ENCODE measurements around the gene LETM1. TPM values are rescaled to one million over a fixed set of nuclear protein-coding genes. Genes with fewer than 3 reads are reported as not detected.
A peak's percentile ranks its signal among the peaks of the same experiment; 100 is the strongest.

The LETM1 gene
- total and polyA plus RNA-seq, 2 of the 13 experiments (the other 11 are each of a cell fraction or from before 2014, with no cell fraction given): 9.7 to 41.6 TPM

- TF ChIP-seq TEF (CRISPR knock-in tag; IDR thresholded peaks at IDR 0.05) (no peak), ZNF230 (CRISPR knock-in tag; IDR thresholded peaks at IDR 0.05) (no peak), MATR3 (CRISPR knock-in tag; IDR thresholded peaks at IDR 0.05) (no peak), BCL6 (CRISPR knock-in tag; IDR thresholded peaks at IDR 0.05) (no peak), TOPORS (CRISPR knock-in tag; IDR thresholded peaks at IDR 0.05) (no peak), JUN (CRISPR knock-in tag; IDR thresholded peaks at IDR 0.05) (no peak), TAF15 (IDR thresholded peaks at IDR 0.05; ENCODE audit: low read depth, low read length, poor library complexity, severe bottlenecking) (no peak), ZNF260 (CRISPR knock-in tag; IDR thresholded peaks at IDR 0.05; ENCODE audit: borderline replicate concordance, low read depth) (no peak), PTBP1 (IDR thresholded peaks at IDR 0.05; ENCODE audit: low read depth, low read length, poor library complexity, severe bottlenecking) (no peak), FOXP1 (IDR thresholded peaks at IDR 0.05) (no peak), FOXP1 (CRISPR knock-in tag; IDR thresholded peaks at IDR 0.05) (no peak), PHF8 (CRISPR knock-in tag; IDR thresholded peaks at IDR 0.05) (0 out of 2 replicates have a peak, but pooled peaks have one; percentile 20), RCOR2 (CRISPR knock-in tag; IDR thresholded peaks at IDR 0.05) (no peak), ZFY (CRISPR knock-in tag; IDR thresholded peaks at IDR 0.05) (peak; percentile 38; the same call in 1 of the 2 replicates), AGO2 (optimal IDR thresholded peaks at IDR 0.05; ENCODE audit: low read depth, low read length) (no peak), ZNF792 (CRISPR knock-in tag; IDR thresholded peaks at IDR 0.05) (no peak), ZKSCAN5 (CRISPR knock-in tag; IDR thresholded peaks at IDR 0.05) (no peak), ZBTB10 (CRISPR knock-in tag; IDR thresholded peaks at IDR 0.05; ENCODE audit: borderline replicate concordance) (no peak), ZNF546 (CRISPR knock-in tag; conservative IDR thresholded peaks at IDR 0.05) (no peak), LCORL (IDR thresholded peaks at IDR 0.05) (no peak), LCORL (CRISPR knock-in tag; IDR thresholded peaks at IDR 0.05) (peak; percentile 89), GMEB1 (CRISPR knock-in tag; IDR thresholded peaks at IDR 0.05; ENCODE audit: borderline replicate concordance) (no peak; the same call in 1 of the 2 replicates), CHCHD3 (CRISPR knock-in tag; IDR thresholded peaks at IDR 0.05) (no peak), ZNF33A (CRISPR knock-in tag; IDR thresholded peaks at IDR 0.05; ENCODE audit: borderline replicate concordance) (no peak), ZBTB34 (CRISPR knock-in tag; IDR thresholded peaks at IDR 0.05) (no peak), ZNF446 (CRISPR knock-in tag; IDR thresholded peaks at IDR 0.05) (no peak), MXI1 (IDR thresholded peaks at IDR 0.05; ENCODE audit: borderline replicate concordance, low read depth, low read length) (no peak), ISX (CRISPR knock-in tag; conservative IDR thresholded peaks at IDR 0.05) (no peak)
Observed at GRCh38 chr4:1770791-1771231, 85.1 kb downstream of the LETM1 start (continued).
